Kidney (tissue), 14 donors: ENCODE measurements around the gene PCGF1. TPM values are rescaled to one million over a fixed set of nuclear protein-coding genes. Genes with fewer than 3 reads are reported as not detected.
A peak's percentile ranks its signal among the peaks of the same experiment; 100 is the strongest.

Experiments
- DNase-seq, 5 donors: peaks; one replicate each; pipeline ENCODE4 v3.0.0-alpha.2; 2013 to 2020
- FAIRE-seq: peaks from 2 replicates; lab custom pipeline; 2012; peaks lifted over from hg19 to GRCh38; lab: Jason Lieb, UNC
- H3K27ac ChIP-seq, 2 donors: one replicate each; pipeline ENCODE4 v1.7.0; 2013; ENCODE audit warnings: low read depth in 2 of 2, low read length in 2 of 2, inconsistent platforms in 1 of 2
- H3K27me3 ChIP-seq: one replicate; pipeline ENCODE4 v1.7.1; 2013; ENCODE audit warnings: low read length, inconsistent platforms; ENCODE audit not compliant: control insufficient read depth, insufficient read depth
- H3K36me3 ChIP-seq, 3 donors: one replicate each; pipeline versions ENCODE4 v1.7.0 to v1.7.1; 2013; ENCODE audit warnings: low read length in 3 of 3, control low read depth in 1 of 3, inconsistent platforms in 1 of 3; ENCODE audit not compliant: insufficient read depth in 3 of 3, control insufficient read depth in 2 of 3
- H3K4me1 ChIP-seq, 3 donors: one replicate each; pipeline versions ENCODE4 v1.7.0 to v1.7.1; 2013; ENCODE audit warnings: low read length in 3 of 3, inconsistent platforms in 1 of 3, low read depth in 1 of 3; ENCODE audit not compliant: control insufficient read depth in 2 of 3, insufficient read depth in 2 of 3
- H3K4me3 ChIP-seq, 3 donors: one replicate each; pipeline versions ENCODE4 v1.7.0 to v1.8.1; 2013; ENCODE audit warnings: low read length in 3 of 3, control low read depth in 1 of 3, inconsistent platforms in 1 of 3
- H3K9ac ChIP-seq, 3 donors: one replicate each; pipeline versions ENCODE4 v1.7.0 to v1.7.1; 2013; ENCODE audit warnings: low read length in 3 of 3, control low read depth in 1 of 3, inconsistent platforms in 1 of 3
- H3K9me3 ChIP-seq, 3 donors: one replicate each; pipeline versions ENCODE4 v1.7.0 to v1.7.1; 2013; ENCODE audit warnings: low read length in 3 of 3, control low read depth in 1 of 3, inconsistent platforms in 1 of 3; ENCODE audit not compliant: control insufficient read depth in 2 of 3, insufficient read depth in 1 of 3
- intact Hi-C: fragments of 100-400 bp; cut with DNase I; formaldehyde crosslinking; loops from one replicate; pipeline ENCODE4 v1.11.1; 2022
- polyA plus RNA-seq: library from polyadenylated mRNA; stranded (reverse); fragments of 350-450 nt; fragmentation: Illumina TruSeq; extraction: RNeasy Lipid Tissue Mini Kit (QIAGEN cat#74804); gene quantifications from one replicate; pipeline ENCODE4 v1.2.3, GENCODE V29; 2014; ENCODE audit warnings: low read depth, low replicate concordance; ENCODE audit not compliant: insufficient read depth
- total RNA-seq: library from RNA; stranded (reverse); fragmentation: NEBNext Ultra II Directional; extraction: Animal tissue kit (Norgen Biotek cat#: 25700); gene quantifications from one replicate; pipeline ENCODE4 v1.2.1, GENCODE V29; 2021
- TF ChIP-seq, protein P1 (sequence below): IDR thresholded peaks from 3 replicates; pipeline ENCODE4 v1.5.1; 2012; ENCODE audit warnings: mild to moderate bottlenecking, moderate library complexity, borderline replicate concordance; ENCODE audit not compliant: insufficient read depth; ENCODE audit errors: extremely low read depth
- donor health status: control.
- donor health status: control.
- donor health status: control.
- donor health status: control.
- donor health status: control.
- donor health status: DM: yes; HTN: yes; CAD: no.
- donor health status: Normal renal cell carcinoma (clear cell type).

PCGF1 gene
- total and polyA plus RNA-seq, 2 donors from 2014 or later: 20.1 to 20.7 TPM

GRCh38 chr2:74526649-74527230 is 19.2 kb upstream of the PCGF1 start:
- intact Hi-C loops: no loop called here
- Histone ChIP-seq H3K27ac (no peak overlapping the region), H3K9ac (no peak overlapping the region), H3K4me1 (peaks cover 4 to 16% (median 7%) of the 10 kb centered on the region in 3 donors), H3K36me3 (peaks cover 0 to 25% (median 15%) of the 10 kb centered on the region in 3 donors), H3K9me3 (no peaks in the 10 kb centered on the region), H3K27me3 (no peaks in the 10 kb centered on the region), H3K4me3 (no peak overlapping the region)
- FAIRE-seq (no peak), DNase-seq (no peak)
- TF ChIP-seq, protein P1, sequence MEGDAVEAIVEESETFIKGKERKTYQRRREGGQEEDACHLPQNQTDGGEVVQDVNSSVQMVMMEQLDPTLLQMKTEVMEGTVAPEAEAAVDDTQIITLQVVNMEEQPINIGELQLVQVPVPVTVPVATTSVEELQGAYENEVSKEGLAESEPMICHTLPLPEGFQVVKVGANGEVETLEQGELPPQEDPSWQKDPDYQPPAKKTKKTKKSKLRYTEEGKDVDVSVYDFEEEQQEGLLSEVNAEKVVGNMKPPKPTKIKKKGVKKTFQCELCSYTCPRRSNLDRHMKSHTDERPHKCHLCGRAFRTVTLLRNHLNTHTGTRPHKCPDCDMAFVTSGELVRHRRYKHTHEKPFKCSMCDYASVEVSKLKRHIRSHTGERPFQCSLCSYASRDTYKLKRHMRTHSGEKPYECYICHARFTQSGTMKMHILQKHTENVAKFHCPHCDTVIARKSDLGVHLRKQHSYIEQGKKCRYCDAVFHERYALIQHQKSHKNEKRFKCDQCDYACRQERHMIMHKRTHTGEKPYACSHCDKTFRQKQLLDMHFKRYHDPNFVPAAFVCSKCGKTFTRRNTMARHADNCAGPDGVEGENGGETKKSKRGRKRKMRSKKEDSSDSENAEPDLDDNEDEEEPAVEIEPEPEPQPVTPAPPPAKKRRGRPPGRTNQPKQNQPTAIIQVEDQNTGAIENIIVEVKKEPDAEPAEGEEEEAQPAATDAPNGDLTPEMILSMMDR: no peak

- no peak within 1 kb of the TSS for H3K9ac ChIP-seq
- H3K36me3 ChIP-seq: peaks cover 0 to 25% (median 15%) of the 10 kb centered on the region in 3 donors
- DNase-seq (peak in 1 of 5 donors; percentile 25), FAIRE-seq (no peak)
- H3K27me3 ChIP-seq: no peaks in the 10 kb centered on the region
- intact Hi-C loops: no loop called here
- no peak within 1 kb of the TSS for H3K27ac ChIP-seq
- H3K4me3 ChIP-seq: no peak within 1 kb of the TSS
- TF ChIP-seq, protein P1: no peak
- H3K9me3 ChIP-seq: no peaks in the 10 kb centered on the region
- peaks cover 3 to 14% (median 4%) of the 10 kb centered on the region in 3 donors for H3K4me1 ChIP-seq
Observed at GRCh38 chr2:74525717-74526648, 18.5 kb upstream of the PCGF1 start, which contains the start of gene DQX1. TSS of gene DQX1 (minus strand) at chr2:74526231. CDS start at chr2:74525729, 502 bp downstream.

DNA sequence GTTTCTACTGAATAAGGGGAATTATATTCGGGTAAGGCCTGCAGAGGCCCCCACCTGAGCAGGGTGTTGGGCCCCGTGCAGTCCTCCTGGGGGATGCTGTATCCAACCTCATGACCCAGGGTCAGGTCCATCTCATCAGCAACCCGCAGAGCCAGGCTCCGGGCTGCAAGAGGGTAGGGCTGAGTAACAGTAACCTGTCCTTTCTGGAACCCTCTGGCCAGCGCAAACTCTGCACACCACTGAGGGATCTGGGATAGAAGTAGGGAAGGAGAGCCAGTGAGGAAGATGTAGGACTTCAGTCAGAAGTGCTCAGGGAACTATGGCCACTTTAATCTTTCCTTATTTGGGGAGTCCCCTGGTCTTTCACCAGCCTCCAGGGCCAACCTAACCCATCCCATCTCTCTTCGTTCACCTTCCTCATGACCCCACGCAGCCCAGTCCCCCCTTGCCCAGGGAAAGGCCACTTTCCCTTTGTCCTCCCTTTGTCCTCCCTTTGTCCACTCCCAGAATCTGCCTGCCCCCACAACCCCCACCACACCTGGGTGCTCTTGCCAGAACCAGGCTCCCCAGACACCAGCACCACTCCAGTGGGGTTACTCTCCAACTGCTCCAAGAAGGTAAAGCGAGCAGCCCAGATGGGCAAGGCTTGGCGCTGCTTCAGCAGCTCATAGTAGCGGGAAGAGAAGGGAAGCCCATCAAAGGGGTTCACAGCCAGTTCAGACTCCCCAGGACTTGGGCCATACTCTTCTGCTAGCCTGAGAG is 17.6 kb upstream of the PCGF1 start:
- intact Hi-C loops: no loop called here
- FAIRE-seq (no peak), DNase-seq (peak in 1 of 5 donors; percentile 53)
- Histone ChIP-seq H3K9me3 (no peaks in the 10 kb centered on the region), H3K36me3 (peaks cover 0 to 25% (median 15%) of the 10 kb centered on the region in 3 donors), H3K27ac (no peak overlapping the region), H3K9ac (no peak overlapping the region), H3K4me3 (no peak overlapping the region), H3K4me1 (peaks cover 0 to 11% (median 4%) of the 10 kb centered on the region in 3 donors), H3K27me3 (no peaks in the 10 kb centered on the region)
- TF ChIP-seq, protein P1: no peak
